A549 (cell line): Measurements from ENCODE around the gene VAT1L.

ENCODE experiments used
- CBX8 ChIP-seq: fragments of 200-600 bp; sonication (generic); IDR thresholded peaks from 2 replicates; pipeline ENCODE4 v1.6.1; 2016
- EP300 ChIP-seq, 2 experiments: fragments of >200 bp; sonication (Bioruptor Twin); formaldehyde crosslinking; IDR thresholded peaks; 2 replicates in 1 of 2; 3 replicates in 1 of 2; pipeline ENCODE4 v1.6.1; 2016 to 2017
- JUN ChIP-seq, 2 experiments: fragments of >200 bp; sonication (Bioruptor Twin); formaldehyde crosslinking; IDR thresholded peaks; 2 replicates in 1 of 2; 3 replicates in 1 of 2; pipeline ENCODE4 v1.6.1; 2016 to 2017
- NR3C1 ChIP-seq: fragments of >200 bp; sonication (Bioruptor Twin); formaldehyde crosslinking; IDR thresholded peaks from 3 replicates; pipeline ENCODE4 v1.6.1; 2017
- POLR2A ChIP-seq: IDR thresholded peaks from 2 replicates; pipeline ENCODE4 v1.6.1; 2012; ENCODE audit warnings: mild to moderate bottlenecking, low read length
- TF ChIP-seq, protein P1 (sequence below): fragments of >200 bp; sonication (Bioruptor Twin); formaldehyde crosslinking; IDR thresholded peaks from 3 replicates; pipeline ENCODE4 v1.6.1; 2016
- TF ChIP-seq, protein P2 (sequence below): fragments of >200 bp; sonication (Bioruptor Twin); formaldehyde crosslinking; IDR thresholded peaks from 3 replicates; pipeline ENCODE4 v1.5.1; 2016

DNA sequence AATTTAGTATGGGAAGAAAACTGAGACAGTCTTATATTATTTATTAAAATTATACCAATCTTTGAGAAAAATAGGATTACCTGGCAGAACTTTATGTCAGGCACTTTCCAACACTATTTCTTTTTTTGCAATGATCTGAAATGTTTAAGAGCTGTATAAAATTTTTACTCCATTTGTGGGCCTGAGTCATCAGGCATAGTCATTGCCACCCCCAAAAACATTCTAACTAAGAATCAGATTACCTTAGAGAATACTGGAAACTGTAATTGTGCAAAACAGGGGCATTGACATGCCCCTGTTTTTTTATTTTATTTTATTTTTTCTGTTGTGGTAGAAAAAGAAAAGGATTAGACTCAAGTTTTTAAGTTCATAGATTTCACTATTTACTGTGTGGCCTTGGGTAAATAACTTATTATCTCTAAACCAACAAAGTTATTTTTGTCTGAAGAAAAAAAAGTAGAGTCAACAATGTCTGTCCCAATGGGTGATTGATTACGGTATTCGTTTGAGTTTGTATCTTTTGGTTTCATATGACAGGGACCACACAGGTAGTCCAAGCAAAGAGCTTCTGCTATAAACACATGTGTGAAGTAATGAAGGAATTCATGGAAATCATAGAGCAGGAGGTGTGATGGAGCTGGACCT lies 24.6 kb downstream of the VAT1L start:
- TF ChIP-seq, protein P1, sequence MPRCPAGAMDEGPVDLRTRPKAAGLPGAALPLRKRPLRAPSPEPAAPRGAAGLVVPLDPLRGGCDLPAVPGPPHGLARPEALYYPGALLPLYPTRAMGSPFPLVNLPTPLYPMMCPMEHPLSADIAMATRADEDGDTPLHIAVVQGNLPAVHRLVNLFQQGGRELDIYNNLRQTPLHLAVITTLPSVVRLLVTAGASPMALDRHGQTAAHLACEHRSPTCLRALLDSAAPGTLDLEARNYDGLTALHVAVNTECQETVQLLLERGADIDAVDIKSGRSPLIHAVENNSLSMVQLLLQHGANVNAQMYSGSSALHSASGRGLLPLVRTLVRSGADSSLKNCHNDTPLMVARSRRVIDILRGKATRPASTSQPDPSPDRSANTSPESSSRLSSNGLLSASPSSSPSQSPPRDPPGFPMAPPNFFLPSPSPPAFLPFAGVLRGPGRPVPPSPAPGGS = no peak
- TF ChIP-seq, protein P2, sequence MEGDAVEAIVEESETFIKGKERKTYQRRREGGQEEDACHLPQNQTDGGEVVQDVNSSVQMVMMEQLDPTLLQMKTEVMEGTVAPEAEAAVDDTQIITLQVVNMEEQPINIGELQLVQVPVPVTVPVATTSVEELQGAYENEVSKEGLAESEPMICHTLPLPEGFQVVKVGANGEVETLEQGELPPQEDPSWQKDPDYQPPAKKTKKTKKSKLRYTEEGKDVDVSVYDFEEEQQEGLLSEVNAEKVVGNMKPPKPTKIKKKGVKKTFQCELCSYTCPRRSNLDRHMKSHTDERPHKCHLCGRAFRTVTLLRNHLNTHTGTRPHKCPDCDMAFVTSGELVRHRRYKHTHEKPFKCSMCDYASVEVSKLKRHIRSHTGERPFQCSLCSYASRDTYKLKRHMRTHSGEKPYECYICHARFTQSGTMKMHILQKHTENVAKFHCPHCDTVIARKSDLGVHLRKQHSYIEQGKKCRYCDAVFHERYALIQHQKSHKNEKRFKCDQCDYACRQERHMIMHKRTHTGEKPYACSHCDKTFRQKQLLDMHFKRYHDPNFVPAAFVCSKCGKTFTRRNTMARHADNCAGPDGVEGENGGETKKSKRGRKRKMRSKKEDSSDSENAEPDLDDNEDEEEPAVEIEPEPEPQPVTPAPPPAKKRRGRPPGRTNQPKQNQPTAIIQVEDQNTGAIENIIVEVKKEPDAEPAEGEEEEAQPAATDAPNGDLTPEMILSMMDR = no peak
- TF ChIP-seq CBX8 (no peak), NR3C1 (no peak), EP300 (IDR thresholded peaks at IDR 0.05) (no peak), JUN (IDR thresholded peaks at IDR 0.05) (no peak), POLR2A (no peak)
